CD14-positive monocyte (primary cell): ENCODE results near the gene SPRED2. TPM values are rescaled to one million over a fixed set of nuclear protein-coding genes. Genes with fewer than 3 reads are reported as not detected.

Experiments
- DNase-seq, 3 donors: peaks; one replicate each; pipeline ENCODE4 v3.0.0-alpha.2; 2011 to 2022
- H2AFZ ChIP-seq: 2 replicates; pipeline ENCODE4 v1.6.0; 2012; ENCODE audit warnings: mild to moderate bottlenecking, low read depth, low read length, inconsistent platforms; ENCODE audit not compliant: insufficient read depth, poor library complexity, severe bottlenecking
- H3K27ac ChIP-seq, 2 donors: 1 replicate in 1 of 2; 2 replicates in 1 of 2; pipeline ENCODE4 v1.5.1; 2012 to 2013; ENCODE audit warnings: low read length in 2 of 2, control low read depth in 1 of 2, inconsistent platforms in 1 of 2, low read depth in 1 of 2, mild to moderate bottlenecking in 1 of 2
- H3K27me3 ChIP-seq, 2 donors: one replicate each; pipeline versions ENCODE4 v1.6.0 to v1.6.1; 2011 to 2013; ENCODE audit warnings: low read length in 2 of 2; ENCODE audit not compliant: control insufficient read depth in 2 of 2, insufficient read depth in 2 of 2
- H3K36me3 ChIP-seq, 2 donors: replicated peaks in 1 of 2; 1 replicate in 1 of 2; 2 replicates in 1 of 2; pipeline versions ENCODE4 v1.5.1 to v1.6.1; 2012 to 2013; ENCODE audit warnings: low read length in 2 of 2, control low read depth in 1 of 2, inconsistent platforms in 1 of 2, mild to moderate bottlenecking in 1 of 2; ENCODE audit not compliant: insufficient read depth in 2 of 2, control insufficient read depth in 1 of 2
- H3K4me1 ChIP-seq, 2 donors: 1 replicate in 1 of 2; 2 replicates in 1 of 2; pipeline versions ENCODE4 v1.5.1 to v1.6.1; 2012 to 2013; ENCODE audit warnings: low read length in 2 of 2, control low read depth in 1 of 2, inconsistent platforms in 1 of 2, mild to moderate bottlenecking in 1 of 2, moderate library complexity in 1 of 2; ENCODE audit not compliant: insufficient read depth in 2 of 2, control insufficient read depth in 1 of 2
- H3K4me2 ChIP-seq: replicated peaks from 2 replicates; pipeline ENCODE3; 2012; ENCODE audit warnings: low read length, moderate library complexity, mild to moderate bottlenecking; ENCODE audit not compliant: poor library complexity, severe bottlenecking; ENCODE audit errors: extremely low read depth
- H3K4me3 ChIP-seq, 3 experiments: fragments of 200-600 bp in 1 of 3; sonication (generic) in 1 of 3; replicated peaks in 1 of 3; 1 replicate in 2 of 3; 2 replicates in 1 of 3; pipeline ENCODE4 v1.5.1; 2011 to 2013; ENCODE audit warnings: low read length in 3 of 3, mild to moderate bottlenecking in 3 of 3, control low read depth in 2 of 3, low read depth in 2 of 3, inconsistent platforms in 1 of 3, moderate library complexity in 1 of 3
- H3K79me2 ChIP-seq: 2 replicates; pipeline ENCODE4 v1.6.0; 2012; ENCODE audit warnings: mild to moderate bottlenecking, control low read depth, inconsistent platforms, low read length, moderate library complexity; ENCODE audit not compliant: insufficient read depth
- H3K9ac ChIP-seq: 2 replicates; pipeline ENCODE4 v1.6.0; 2017; ENCODE audit warnings: low read length, mild to moderate bottlenecking; ENCODE audit not compliant: insufficient read depth, poor library complexity, severe bottlenecking
- H3K9me3 ChIP-seq, 2 donors: replicated peaks in 1 of 2; 1 replicate in 1 of 2; 2 replicates in 1 of 2; pipeline versions ENCODE4 v1.5.1 to v1.6.1; 2012 to 2013; ENCODE audit warnings: low read length in 2 of 2, control low read depth in 1 of 2; ENCODE audit not compliant: control insufficient read depth in 1 of 2, insufficient read depth in 1 of 2
- H4K20me1 ChIP-seq: 2 replicates; pipeline ENCODE4 v1.6.0; 2012; ENCODE audit warnings: mild to moderate bottlenecking, low read length, control low read depth, moderate library complexity; ENCODE audit not compliant: insufficient read depth
- H3K27ac Mint-ChIP-seq, 7 donors: one replicate each; pipeline ENCODE4 v1.8.0; 2020; ENCODE audit warnings: mild to moderate bottlenecking in 7 of 7, mixed read lengths in 7 of 7, moderate library complexity in 6 of 7, inconsistent platforms in 2 of 7
- H3K27me3 Mint-ChIP-seq, 3 donors: one replicate each; pipeline ENCODE4 v1.8.0; 2021 to 2022; ENCODE audit warnings: low read depth in 3 of 3, mild to moderate bottlenecking in 3 of 3, mixed read lengths in 3 of 3, moderate library complexity in 3 of 3, inconsistent platforms in 1 of 3
- H3K36me3 Mint-ChIP-seq, 2 donors: one replicate each; pipeline ENCODE4 v1.8.0; 2020; ENCODE audit warnings: mixed read lengths in 2 of 2, inconsistent platforms in 1 of 2, mild to moderate bottlenecking in 1 of 2
- H3K4me1 Mint-ChIP-seq: one replicate; pipeline ENCODE4 v1.8.0; 2020; ENCODE audit warnings: mild to moderate bottlenecking, mixed read lengths
- H3K4me3 Mint-ChIP-seq, 2 donors: one replicate each; pipeline ENCODE4 v1.8.0; 2020; ENCODE audit warnings: mild to moderate bottlenecking in 2 of 2, mixed read lengths in 2 of 2, moderate library complexity in 1 of 2
- H3K9me3 Mint-ChIP-seq, 7 donors: one replicate each; pipeline ENCODE4 v1.8.0; 2020 to 2022; ENCODE audit warnings: mixed read lengths in 7 of 7, mild to moderate bottlenecking in 6 of 7, moderate library complexity in 6 of 7, inconsistent platforms in 2 of 7
- WGBS: methylation state at CpG from one replicate; pipeline ENCODE4 v1.1.5; 2013; ENCODE audit warnings: missing lambda C conversion rate; ENCODE audit not compliant: insufficient coverage; 5-methylcytosine and 5-hydroxymethylcytosine counted together
- intact Hi-C, 2 donors: fragments of 100-400 bp; cut with micrococcal nuclease; formaldehyde crosslinking; loops; one replicate each; pipeline versions ENCODE4 v1.15.0 to v1.15.1; 2023
- polyA plus RNA-seq, 3 donors: library from polyadenylated mRNA; depleted of rRNA in 1 of 3; unstranded in 2 of 3; stranded (reverse) in 1 of 3; fragments of 300-500 nt in 2 of 3; fragments of >200 nt in 1 of 3; fragmentation: Illumina TruSeq in 2 of 3; gene quantifications; 1 replicate in 2 of 3; 2 replicates in 1 of 3; pipeline ENCODE4 v1.2.3, GENCODE V29; 2012 to 2021
- TF ChIP-seq, protein P1 (sequence below): fragments of 200-600 bp; IDR thresholded peaks from one replicate; pipeline ENCODE4 v1.8.0; 2022; ENCODE audit warnings: antibody characterized with exemption, mild to moderate bottlenecking

Gene SPRED2
- polyA plus RNA-seq, 3 donors, result 0.20 to 2.0 (median 0.33) TPM

DNA sequence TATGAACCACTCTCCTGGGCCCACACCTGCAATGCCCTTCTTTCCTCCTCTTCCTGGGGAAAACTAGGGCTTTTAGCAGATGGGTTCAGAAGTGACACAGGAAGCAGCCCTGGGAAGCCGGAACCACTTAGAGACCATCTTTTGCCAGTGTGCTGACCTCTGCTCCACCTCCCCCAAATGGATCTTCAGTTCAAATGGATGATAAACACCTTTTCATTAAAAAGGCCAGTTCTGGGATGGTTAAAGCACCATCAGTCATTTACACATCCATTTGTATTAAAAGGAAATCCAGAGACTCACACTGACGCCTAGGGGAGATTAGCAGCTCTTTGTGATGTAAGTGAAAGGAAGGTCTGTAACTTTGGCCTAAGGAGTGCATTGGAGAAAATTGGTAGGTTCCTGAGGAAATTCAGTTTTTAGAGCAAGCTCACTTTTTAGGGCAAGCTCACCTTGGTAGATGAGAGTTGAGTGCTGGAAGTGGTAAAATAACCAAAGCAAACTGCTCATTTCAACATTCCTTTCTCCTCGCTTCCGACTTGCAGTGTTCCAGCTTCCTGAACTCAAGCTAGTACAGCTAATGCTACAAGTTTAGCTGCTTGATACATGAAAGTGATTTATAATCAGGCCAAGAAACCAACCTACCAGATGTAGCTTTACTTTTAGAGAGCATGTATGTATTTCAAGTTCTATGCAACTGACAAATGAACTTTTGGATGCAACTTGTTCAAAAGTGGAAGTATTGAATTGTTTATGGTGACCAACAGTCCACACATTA, 157.1 kb downstream of the SPRED2 start:
- no CpG with 5 or more reads among the region's 4 CpGs for WGBS
- H3K27ac ChIP-seq, result peak overlapping the region in 1 of 2 donors; percentile 22

DNA sequence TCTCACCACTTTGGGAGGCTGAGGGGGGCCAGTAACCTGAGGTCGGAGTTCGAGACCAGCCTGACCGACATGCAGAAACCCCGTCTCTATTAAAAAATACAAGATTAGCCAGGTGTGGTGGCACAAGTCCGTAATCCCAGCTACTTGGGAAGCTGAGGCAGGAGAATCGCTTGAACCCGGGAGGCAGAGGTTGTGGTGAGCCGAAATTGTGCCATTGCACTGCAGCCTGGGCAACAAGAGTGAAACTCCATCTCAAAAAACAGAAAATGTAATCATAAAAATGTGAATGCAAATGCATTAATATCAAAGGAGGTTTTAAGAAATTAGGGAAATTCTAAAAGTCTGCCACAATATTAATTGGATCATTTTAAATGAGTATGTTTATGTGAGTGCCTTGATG, 159.1 kb downstream of the SPRED2 start:
- Histone ChIP-seq H4K20me1 (peaks cover 78% of the 10 kb centered on the region), H3K9ac (no peak overlapping the region), H3K4me3 (no peak overlapping the region), H3K79me2 (no peaks in the 10 kb centered on the region), H3K9me3 (no peaks in the 10 kb centered on the region), H3K27ac (no peak overlapping the region), H2AFZ (no peak overlapping the region), H3K4me2 (no peak overlapping the region), H3K36me3 (peaks cover 36 to 52% of the 10 kb centered on the region in 2 donors), H3K27me3 (no peaks in the 10 kb centered on the region), H3K4me1 (peaks cover 0 to 3% of the 10 kb centered on the region in 2 donors)
- H3K9me3 Mint-ChIP-seq, result no peaks in the 10 kb centered on the region
- H3K4me1 Mint-ChIP-seq, result peaks cover 7% of the 10 kb centered on the region
- H3K4me3 Mint-ChIP-seq, result no peak overlapping the region
- H3K36me3 Mint-ChIP-seq, result peaks cover 49 to 63% of the 10 kb centered on the region in 2 donors
- peaks cover 0 to 3% (median 0%) of the 10 kb centered on the region in 3 donors for H3K27me3 Mint-ChIP-seq
- TF ChIP-seq, protein P1, sequence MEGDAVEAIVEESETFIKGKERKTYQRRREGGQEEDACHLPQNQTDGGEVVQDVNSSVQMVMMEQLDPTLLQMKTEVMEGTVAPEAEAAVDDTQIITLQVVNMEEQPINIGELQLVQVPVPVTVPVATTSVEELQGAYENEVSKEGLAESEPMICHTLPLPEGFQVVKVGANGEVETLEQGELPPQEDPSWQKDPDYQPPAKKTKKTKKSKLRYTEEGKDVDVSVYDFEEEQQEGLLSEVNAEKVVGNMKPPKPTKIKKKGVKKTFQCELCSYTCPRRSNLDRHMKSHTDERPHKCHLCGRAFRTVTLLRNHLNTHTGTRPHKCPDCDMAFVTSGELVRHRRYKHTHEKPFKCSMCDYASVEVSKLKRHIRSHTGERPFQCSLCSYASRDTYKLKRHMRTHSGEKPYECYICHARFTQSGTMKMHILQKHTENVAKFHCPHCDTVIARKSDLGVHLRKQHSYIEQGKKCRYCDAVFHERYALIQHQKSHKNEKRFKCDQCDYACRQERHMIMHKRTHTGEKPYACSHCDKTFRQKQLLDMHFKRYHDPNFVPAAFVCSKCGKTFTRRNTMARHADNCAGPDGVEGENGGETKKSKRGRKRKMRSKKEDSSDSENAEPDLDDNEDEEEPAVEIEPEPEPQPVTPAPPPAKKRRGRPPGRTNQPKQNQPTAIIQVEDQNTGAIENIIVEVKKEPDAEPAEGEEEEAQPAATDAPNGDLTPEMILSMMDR, result no peak
- intact Hi-C loops, result no loop called here
- no peak for DNase-seq
- WGBS, result 100% methylated on average over 8 of the region's 8 CpGs
- H3K27ac Mint-ChIP-seq, result no peak overlapping the region

More for the DNA sequence above, 157.1 kb downstream of the SPRED2 start:
- H3K27ac Mint-ChIP-seq, result peak overlapping the region in 3 of 7 donors; percentile 2 to 55 (median 54)
- Histone ChIP-seq H3K4me1 (peaks cover 0 to 3% of the 10 kb centered on the region in 2 donors), H3K4me3 (no peak overlapping the region), H3K27me3 (no peaks in the 10 kb centered on the region), H3K36me3 (peaks cover 29 to 32% of the 10 kb centered on the region in 2 donors), H4K20me1 (peaks cover 58% of the 10 kb centered on the region), H3K9me3 (no peaks in the 10 kb centered on the region), H3K79me2 (no peaks in the 10 kb centered on the region), H3K9ac (no peak overlapping the region), H3K4me2 (no peak overlapping the region), H2AFZ (no peak overlapping the region)
- peaks cover 32 to 45% of the 10 kb centered on the region in 2 donors for H3K36me3 Mint-ChIP-seq
- H3K4me3 Mint-ChIP-seq, result no peak overlapping the region
- intact Hi-C loops, result no loop called here
- peaks cover 10% of the 10 kb centered on the region for H3K4me1 Mint-ChIP-seq
- peaks cover 2 to 5% (median 3%) of the 10 kb centered on the region in 3 donors for H3K27me3 Mint-ChIP-seq
- no peaks in the 10 kb centered on the region for H3K9me3 Mint-ChIP-seq
- TF ChIP-seq, protein P1, result no peak
- DNase-seq, result no peak
